Measurements from ENCODE around the gene LYST.

The LYST gene

GRCh38 chr1:235822685-235823084, 44.0 kb downstream of the LYST start:
- Histone ChIP-seq H3K4me3 (replicated peaks; ENCODE audit: low read depth, low read length) (no peak overlapping the region), H3K27me3 (replicated peaks; ENCODE audit: control insufficient read depth, insufficient read depth, low read length) (no peaks in the 10 kb centered on the region), H3K36me3 (ENCODE audit: control insufficient read depth, insufficient read depth, low read length) (no peaks in the 10 kb centered on the region)
- DNase-seq (ENCODE audit: extremely low read depth, insufficient read length) = no peak
- no peak for TF ChIP-seq CTCF (IDR thresholded peaks at IDR 0.05; ENCODE audit: insufficient read depth, low read length, poor library complexity, severe bottlenecking)

DNA sequence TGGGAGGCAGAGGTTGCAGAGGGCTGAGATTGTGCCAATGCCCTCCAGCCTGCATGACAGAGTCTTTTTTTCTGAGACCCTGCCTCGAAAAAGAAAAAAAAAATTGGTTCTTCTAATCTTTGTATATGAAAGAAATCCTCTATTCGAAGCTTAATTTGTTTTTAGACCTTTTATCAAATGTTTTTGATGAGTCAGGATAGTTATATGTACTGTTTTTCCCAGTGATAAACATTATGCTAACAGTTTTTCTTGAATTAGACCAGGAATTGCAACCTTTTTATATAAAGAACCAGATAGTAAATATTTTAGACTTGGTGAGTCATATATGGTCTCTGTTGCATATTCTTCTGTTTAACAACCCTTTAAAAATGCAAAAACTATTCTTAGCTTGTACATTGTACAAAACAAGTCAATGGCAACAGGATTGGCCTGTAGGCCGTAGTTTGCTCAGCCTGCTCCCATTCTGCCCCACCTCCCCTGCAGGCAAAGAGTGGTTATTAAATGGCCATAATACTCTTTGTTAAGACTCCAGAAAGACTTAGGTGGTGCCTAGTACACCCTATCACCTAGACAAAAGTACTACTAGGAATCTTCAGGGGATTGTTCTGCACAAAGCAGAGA, 45.2 kb downstream of the LYST start:
- no peak for TF ChIP-seq CTCF (IDR thresholded peaks at IDR 0.05; ENCODE audit: insufficient read depth, low read length, poor library complexity, severe bottlenecking)
- no peak for DNase-seq (ENCODE audit: extremely low read depth, insufficient read length)
- H3K4me3 ChIP-seq (replicated peaks; ENCODE audit: low read depth, low read length) = no peak overlapping the region
- no peaks in the 10 kb centered on the region for H3K36me3 ChIP-seq (ENCODE audit: control insufficient read depth, insufficient read depth, low read length)
- no peaks in the 10 kb centered on the region for H3K27me3 ChIP-seq (replicated peaks; ENCODE audit: control insufficient read depth, insufficient read depth, low read length)

DNA sequence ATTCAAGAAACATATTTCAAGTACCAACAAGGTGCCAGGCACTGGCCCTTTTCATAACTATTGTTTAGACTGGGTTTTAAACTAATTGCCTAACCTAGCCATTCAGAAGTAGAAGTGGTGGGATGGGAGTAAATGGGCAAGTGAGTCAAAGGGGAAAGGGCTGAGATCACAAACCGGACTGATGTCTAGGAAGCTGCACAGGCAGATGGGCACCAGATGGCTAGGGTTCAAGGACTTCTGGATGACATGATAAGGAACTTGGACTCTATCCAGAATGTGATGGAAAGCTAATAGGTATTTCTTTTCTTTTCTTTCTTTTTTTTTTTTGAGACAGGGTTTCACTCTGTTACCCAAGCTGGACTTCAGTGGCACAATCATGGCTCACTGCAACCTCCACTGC, 46.6 kb downstream of the LYST start:
- DNase-seq (ENCODE audit: extremely low read depth, insufficient read length) = no peak
- H3K4me3 ChIP-seq (replicated peaks; ENCODE audit: low read depth, low read length) = no peak overlapping the region
- no peaks in the 10 kb centered on the region for H3K36me3 ChIP-seq (ENCODE audit: control insufficient read depth, insufficient read depth, low read length)
- H3K27me3 ChIP-seq (replicated peaks; ENCODE audit: control insufficient read depth, insufficient read depth, low read length) = no peaks in the 10 kb centered on the region
- no peak for TF ChIP-seq CTCF (IDR thresholded peaks at IDR 0.05; ENCODE audit: insufficient read depth, low read length, poor library complexity, severe bottlenecking)

- Histone ChIP-seq H3K36me3 (ENCODE audit: control insufficient read depth, insufficient read depth, low read length) (no peaks in the 10 kb centered on the region), H3K4me3 (replicated peaks; ENCODE audit: low read depth, low read length) (no peak overlapping the region), H3K27me3 (replicated peaks; ENCODE audit: control insufficient read depth, insufficient read depth, low read length) (no peaks in the 10 kb centered on the region)
- TF ChIP-seq CTCF (IDR thresholded peaks at IDR 0.05; ENCODE audit: insufficient read depth, low read length, poor library complexity, severe bottlenecking) = no peak
- no peak for DNase-seq (ENCODE audit: extremely low read depth, insufficient read length)
Observed at GRCh38 chr1:235818632-235819136, 48.0 kb downstream of the LYST start.

DNA sequence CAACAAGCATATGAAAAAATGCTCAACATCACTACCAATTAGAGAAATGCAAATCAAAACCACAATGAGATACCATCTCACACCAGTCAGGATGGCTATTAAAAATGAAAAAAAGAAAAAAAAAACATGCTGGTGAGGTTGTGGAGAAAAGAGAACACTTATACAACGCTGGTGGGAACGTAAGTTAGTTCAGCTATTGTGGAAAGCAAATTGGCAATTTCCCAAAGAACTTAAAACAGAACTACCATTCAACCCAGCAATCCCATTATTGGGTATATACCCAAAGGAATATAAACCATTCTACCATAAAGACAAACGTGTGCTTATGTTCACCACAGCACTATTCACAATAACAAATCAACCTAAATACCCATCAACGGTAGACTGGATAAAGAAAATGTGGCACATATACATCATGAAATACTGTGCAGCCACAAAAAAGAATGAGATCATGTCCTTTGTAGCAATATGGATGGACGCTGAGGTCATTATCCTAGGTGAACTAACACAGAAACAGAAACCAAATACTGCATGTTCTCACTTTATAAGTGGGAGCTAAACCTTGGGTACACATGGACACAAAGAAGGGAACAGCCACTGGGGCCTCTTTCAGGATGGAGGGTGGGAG, 49.5 kb downstream of the LYST start:
- no peak for DNase-seq (ENCODE audit: extremely low read depth, insufficient read length)
- H3K27me3 ChIP-seq (replicated peaks; ENCODE audit: control insufficient read depth, insufficient read depth, low read length) = no peaks in the 10 kb centered on the region
- no peak overlapping the region for H3K4me3 ChIP-seq (replicated peaks; ENCODE audit: low read depth, low read length)
- H3K36me3 ChIP-seq (ENCODE audit: control insufficient read depth, insufficient read depth, low read length) = no peaks in the 10 kb centered on the region
- TF ChIP-seq CTCF (IDR thresholded peaks at IDR 0.05; ENCODE audit: insufficient read depth, low read length, poor library complexity, severe bottlenecking) = no peak
